ENCODE data around the gene ATP2A3.

The ATP2A3 gene

GRCh38 chr17:3954976-3955672 is 9.1 kb downstream of the ATP2A3 start:
- no peak overlapping the region for H3K4me3 ChIP-seq (ENCODE audit: low read length)
- no peak for TF ChIP-seq CTCF (conservative IDR thresholded peaks at IDR 0.05; ENCODE audit: low read depth, low read length)
- no peak for DNase-seq (ENCODE audit: low read depth)

- no peak for DNase-seq (ENCODE audit: low read depth)
- TF ChIP-seq CTCF (conservative IDR thresholded peaks at IDR 0.05; ENCODE audit: low read depth, low read length), result no peak
- H3K4me3 ChIP-seq (ENCODE audit: low read length), result no peak overlapping the region
Observed at GRCh38 chr17:3954086-3954485, 10.2 kb downstream of the ATP2A3 start.

GRCh38 chr17:3953542-3953941 is 10.7 kb downstream of the ATP2A3 start:
- H3K4me3 ChIP-seq (ENCODE audit: low read length), result no peak overlapping the region
- DNase-seq (ENCODE audit: low read depth), result no peak
- no peak for TF ChIP-seq CTCF (conservative IDR thresholded peaks at IDR 0.05; ENCODE audit: low read depth, low read length)

GRCh38 chr17:3952186-3952585 is 12.1 kb downstream of the ATP2A3 start:
- TF ChIP-seq CTCF (conservative IDR thresholded peaks at IDR 0.05; ENCODE audit: low read depth, low read length), result no peak
- DNase-seq (ENCODE audit: low read depth), result no peak
- no peak overlapping the region for H3K4me3 ChIP-seq (ENCODE audit: low read length)

GRCh38 chr17:3951420-3951819 is 12.8 kb downstream of the ATP2A3 start:
- DNase-seq (ENCODE audit: low read depth), result no peak
- H3K4me3 ChIP-seq (ENCODE audit: low read length), result no peak overlapping the region
- no peak for TF ChIP-seq CTCF (conservative IDR thresholded peaks at IDR 0.05; ENCODE audit: low read depth, low read length)

- no peak overlapping the region for H3K4me3 ChIP-seq (ENCODE audit: low read length)
- TF ChIP-seq CTCF (conservative IDR thresholded peaks at IDR 0.05; ENCODE audit: low read depth, low read length), result no peak
- no peak for DNase-seq (ENCODE audit: low read depth)
Observed at GRCh38 chr17:3951003-3951402, 13.2 kb downstream of the ATP2A3 start.

- H3K4me3 ChIP-seq (ENCODE audit: low read length), result no peak overlapping the region
- DNase-seq (ENCODE audit: low read depth), result no peak
- TF ChIP-seq CTCF (conservative IDR thresholded peaks at IDR 0.05; ENCODE audit: low read depth, low read length), result no peak
Observed at GRCh38 chr17:3950584-3950983, 13.7 kb downstream of the ATP2A3 start.

Measured in retinal pigment epithelial cell (primary cell).